GM21619 (cell line): ENCODE data around the gene CROCC2.

ENCODE experiments used
- ATAC-seq: cut with Tn5 transposase; IDR thresholded peaks from one replicate; pipeline ENCODE4 v1.9.1; 2021; ENCODE audit not compliant: unreplicated experiment

CROCC2 gene

GRCh38 chr2:241009601-241010530 lies 103.7 kb downstream of the CROCC2 start:
- ATAC-seq = no peak

- ATAC-seq = no peak
These were observed 104.6 kb downstream of the CROCC2 start for GRCh38 chr2:241010531-241011295.

GRCh38 chr2:241011296-241011600 lies 105.1 kb downstream of the CROCC2 start:
- no peak for ATAC-seq

GRCh38 chr2:241011751-241012510 lies 105.8 kb downstream of the CROCC2 start:
- ATAC-seq = no peak

GRCh38 chr2:241014224-241014623 lies 108.1 kb downstream of the CROCC2 start:
- no peak for ATAC-seq

- ATAC-seq = no peak
These were observed 108.6 kb downstream of the CROCC2 start for GRCh38 chr2:241014764-241015163.

- no peak for ATAC-seq
These were observed 109.3 kb downstream of the CROCC2 start for GRCh38 chr2:241015439-241015838.

- ATAC-seq = no peak
These were observed 111.2 kb downstream of the CROCC2 start for GRCh38 chr2:241017228-241017940.

- ATAC-seq = no peak
These were observed 112.1 kb downstream of the CROCC2 start for GRCh38 chr2:241018051-241018891.

GRCh38 chr2:241019441-241020139 lies 113.5 kb downstream of the CROCC2 start:
- ATAC-seq = no peak

- ATAC-seq = no peak
These were observed 114.1 kb downstream of the CROCC2 start for GRCh38 chr2:241020201-241020600.

- no peak for ATAC-seq
These were observed 114.6 kb downstream of the CROCC2 start for GRCh38 chr2:241020629-241021190.

GRCh38 chr2:241025639-241026038 lies 119.5 kb downstream of the CROCC2 start:
- no peak for ATAC-seq

GRCh38 chr2:241029599-241030332 lies 123.6 kb downstream of the CROCC2 start:
- ATAC-seq = no peak

- no peak for ATAC-seq
These were observed 124.2 kb downstream of the CROCC2 start for GRCh38 chr2:241030333-241030680.

- no peak for ATAC-seq
These were observed 124.7 kb downstream of the CROCC2 start for GRCh38 chr2:241030883-241031282.

GRCh38 chr2:241031436-241032165 lies 125.5 kb downstream of the CROCC2 start:
- ATAC-seq = no peak
